Gastroesophageal sphincter (tissue), 3 donors: Measurements from ENCODE around the gene TPCN1.

Experiments used
- EP300 ChIP-seq: sonication (generic); formaldehyde crosslinking; IDR thresholded peaks from one replicate; pipeline ENCODE4 v1.6.1; 2017; ENCODE audit warnings: antibody characterized with exemption, mild to moderate bottlenecking
- POLR2A ChIP-seq, 2 donors: fragments of 450-650 bp; IDR thresholded peaks; one replicate each; pipeline ENCODE4 v1.6.1; 2017; ENCODE audit warnings: antibody characterized with exemption in 2 of 2, mild to moderate bottlenecking in 2 of 2, moderate library complexity in 1 of 2
- POLR2AphosphoS5 ChIP-seq: sonication (generic); formaldehyde crosslinking; IDR thresholded peaks from one replicate; pipeline ENCODE4 v1.6.1; 2017; ENCODE audit warnings: antibody characterized with exemption
- TF ChIP-seq, protein P1 (sequence below), 4 experiments: fragments of 200-600 bp in 2 of 4; fragments of 450-650 bp in 2 of 4; sonication (generic) in 1 of 4; IDR thresholded peaks; one replicate each; pipeline ENCODE4 v1.5.1; 2017 to 2019; ENCODE audit warnings: antibody characterized with exemption in 4 of 4, mild to moderate bottlenecking in 2 of 4, moderate library complexity in 2 of 4

DNA sequence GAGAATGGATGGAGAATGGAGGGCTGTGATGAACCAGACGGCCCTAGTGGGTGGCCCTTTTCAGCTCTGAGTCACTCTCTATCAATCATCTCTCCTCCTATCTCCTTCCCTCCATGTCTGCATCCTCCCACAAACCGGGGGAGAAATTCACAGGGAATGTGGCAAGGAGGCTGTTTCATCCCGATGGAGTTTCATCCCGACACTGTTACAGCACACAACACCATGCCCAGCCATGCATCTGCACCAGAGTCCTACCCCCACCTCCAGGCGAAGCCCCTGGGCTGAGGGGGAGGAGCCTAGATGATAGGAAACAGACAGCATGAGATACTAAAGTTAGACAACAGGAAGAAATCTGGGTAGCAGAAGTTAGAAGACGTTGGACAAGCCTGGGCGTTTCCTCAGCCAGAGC lies 92.9 kb downstream of the TPCN1 start:
- TF ChIP-seq POLR2A (IDR thresholded peaks at IDR 0.05) (no peak), POLR2AphosphoS5 (no peak), EP300 (no peak)
- TF ChIP-seq, protein P1, sequence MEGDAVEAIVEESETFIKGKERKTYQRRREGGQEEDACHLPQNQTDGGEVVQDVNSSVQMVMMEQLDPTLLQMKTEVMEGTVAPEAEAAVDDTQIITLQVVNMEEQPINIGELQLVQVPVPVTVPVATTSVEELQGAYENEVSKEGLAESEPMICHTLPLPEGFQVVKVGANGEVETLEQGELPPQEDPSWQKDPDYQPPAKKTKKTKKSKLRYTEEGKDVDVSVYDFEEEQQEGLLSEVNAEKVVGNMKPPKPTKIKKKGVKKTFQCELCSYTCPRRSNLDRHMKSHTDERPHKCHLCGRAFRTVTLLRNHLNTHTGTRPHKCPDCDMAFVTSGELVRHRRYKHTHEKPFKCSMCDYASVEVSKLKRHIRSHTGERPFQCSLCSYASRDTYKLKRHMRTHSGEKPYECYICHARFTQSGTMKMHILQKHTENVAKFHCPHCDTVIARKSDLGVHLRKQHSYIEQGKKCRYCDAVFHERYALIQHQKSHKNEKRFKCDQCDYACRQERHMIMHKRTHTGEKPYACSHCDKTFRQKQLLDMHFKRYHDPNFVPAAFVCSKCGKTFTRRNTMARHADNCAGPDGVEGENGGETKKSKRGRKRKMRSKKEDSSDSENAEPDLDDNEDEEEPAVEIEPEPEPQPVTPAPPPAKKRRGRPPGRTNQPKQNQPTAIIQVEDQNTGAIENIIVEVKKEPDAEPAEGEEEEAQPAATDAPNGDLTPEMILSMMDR (IDR thresholded peaks at IDR 0.05), result no peak
